CD14-positive monocyte (primary cell): ENCODE results near the gene ASTN2. TPM values are rescaled to one million over a fixed set of nuclear protein-coding genes. Genes with fewer than 3 reads are reported as not detected.
A peak's percentile ranks its signal among the peaks of the same experiment; 100 is the strongest.

Experiments used
- DNase-seq, 3 donors: peaks; one replicate each; pipeline ENCODE4 v3.0.0-alpha.2; 2011 to 2022
- H2AFZ ChIP-seq: 2 replicates; pipeline ENCODE4 v1.6.0; 2012; ENCODE audit warnings: mild to moderate bottlenecking, low read depth, low read length, inconsistent platforms; ENCODE audit not compliant: insufficient read depth, poor library complexity, severe bottlenecking
- H3K27ac ChIP-seq, 2 donors: 1 replicate in 1 of 2; 2 replicates in 1 of 2; pipeline ENCODE4 v1.5.1; 2012 to 2013; ENCODE audit warnings: low read length in 2 of 2, control low read depth in 1 of 2, inconsistent platforms in 1 of 2, low read depth in 1 of 2, mild to moderate bottlenecking in 1 of 2
- H3K27me3 ChIP-seq, 2 donors: one replicate each; pipeline versions ENCODE4 v1.6.0 to v1.6.1; 2011 to 2013; ENCODE audit warnings: low read length in 2 of 2; ENCODE audit not compliant: control insufficient read depth in 2 of 2, insufficient read depth in 2 of 2
- H3K36me3 ChIP-seq, 2 donors: replicated peaks in 1 of 2; 1 replicate in 1 of 2; 2 replicates in 1 of 2; pipeline versions ENCODE4 v1.5.1 to v1.6.1; 2012 to 2013; ENCODE audit warnings: low read length in 2 of 2, control low read depth in 1 of 2, inconsistent platforms in 1 of 2, mild to moderate bottlenecking in 1 of 2; ENCODE audit not compliant: insufficient read depth in 2 of 2, control insufficient read depth in 1 of 2
- H3K4me1 ChIP-seq, 2 donors: 1 replicate in 1 of 2; 2 replicates in 1 of 2; pipeline versions ENCODE4 v1.5.1 to v1.6.1; 2012 to 2013; ENCODE audit warnings: low read length in 2 of 2, control low read depth in 1 of 2, inconsistent platforms in 1 of 2, mild to moderate bottlenecking in 1 of 2, moderate library complexity in 1 of 2; ENCODE audit not compliant: insufficient read depth in 2 of 2, control insufficient read depth in 1 of 2
- H3K4me2 ChIP-seq: replicated peaks from 2 replicates; pipeline ENCODE3; 2012; ENCODE audit warnings: low read length, moderate library complexity, mild to moderate bottlenecking; ENCODE audit not compliant: poor library complexity, severe bottlenecking; ENCODE audit errors: extremely low read depth
- H3K4me3 ChIP-seq, 3 experiments: fragments of 200-600 bp in 1 of 3; sonication (generic) in 1 of 3; replicated peaks in 1 of 3; 1 replicate in 2 of 3; 2 replicates in 1 of 3; pipeline ENCODE4 v1.5.1; 2011 to 2013; ENCODE audit warnings: low read length in 3 of 3, mild to moderate bottlenecking in 3 of 3, control low read depth in 2 of 3, low read depth in 2 of 3, inconsistent platforms in 1 of 3, moderate library complexity in 1 of 3
- H3K79me2 ChIP-seq: 2 replicates; pipeline ENCODE4 v1.6.0; 2012; ENCODE audit warnings: mild to moderate bottlenecking, control low read depth, inconsistent platforms, low read length, moderate library complexity; ENCODE audit not compliant: insufficient read depth
- H3K9ac ChIP-seq: 2 replicates; pipeline ENCODE4 v1.6.0; 2017; ENCODE audit warnings: low read length, mild to moderate bottlenecking; ENCODE audit not compliant: insufficient read depth, poor library complexity, severe bottlenecking
- H3K9me3 ChIP-seq, 2 donors: replicated peaks in 1 of 2; 1 replicate in 1 of 2; 2 replicates in 1 of 2; pipeline versions ENCODE4 v1.5.1 to v1.6.1; 2012 to 2013; ENCODE audit warnings: low read length in 2 of 2, control low read depth in 1 of 2; ENCODE audit not compliant: control insufficient read depth in 1 of 2, insufficient read depth in 1 of 2
- H4K20me1 ChIP-seq: 2 replicates; pipeline ENCODE4 v1.6.0; 2012; ENCODE audit warnings: mild to moderate bottlenecking, low read length, control low read depth, moderate library complexity; ENCODE audit not compliant: insufficient read depth
- H3K27ac Mint-ChIP-seq, 7 donors: one replicate each; pipeline ENCODE4 v1.8.0; 2020; ENCODE audit warnings: mild to moderate bottlenecking in 7 of 7, mixed read lengths in 7 of 7, moderate library complexity in 6 of 7, inconsistent platforms in 2 of 7
- H3K27me3 Mint-ChIP-seq, 3 donors: one replicate each; pipeline ENCODE4 v1.8.0; 2021 to 2022; ENCODE audit warnings: low read depth in 3 of 3, mild to moderate bottlenecking in 3 of 3, mixed read lengths in 3 of 3, moderate library complexity in 3 of 3, inconsistent platforms in 1 of 3
- H3K36me3 Mint-ChIP-seq, 2 donors: one replicate each; pipeline ENCODE4 v1.8.0; 2020; ENCODE audit warnings: mixed read lengths in 2 of 2, inconsistent platforms in 1 of 2, mild to moderate bottlenecking in 1 of 2
- H3K4me1 Mint-ChIP-seq: one replicate; pipeline ENCODE4 v1.8.0; 2020; ENCODE audit warnings: mild to moderate bottlenecking, mixed read lengths
- H3K4me3 Mint-ChIP-seq, 2 donors: one replicate each; pipeline ENCODE4 v1.8.0; 2020; ENCODE audit warnings: mild to moderate bottlenecking in 2 of 2, mixed read lengths in 2 of 2, moderate library complexity in 1 of 2
- H3K9me3 Mint-ChIP-seq, 7 donors: one replicate each; pipeline ENCODE4 v1.8.0; 2020 to 2022; ENCODE audit warnings: mixed read lengths in 7 of 7, mild to moderate bottlenecking in 6 of 7, moderate library complexity in 6 of 7, inconsistent platforms in 2 of 7
- WGBS: methylation state at CpG from one replicate; pipeline ENCODE4 v1.1.5; 2013; ENCODE audit warnings: missing lambda C conversion rate; ENCODE audit not compliant: insufficient coverage; 5-methylcytosine and 5-hydroxymethylcytosine counted together
- intact Hi-C, 2 donors: fragments of 100-400 bp; cut with micrococcal nuclease; formaldehyde crosslinking; loops; one replicate each; pipeline versions ENCODE4 v1.15.0 to v1.15.1; 2023
- polyA plus RNA-seq, 3 donors: library from polyadenylated mRNA; depleted of rRNA in 1 of 3; unstranded in 2 of 3; stranded (reverse) in 1 of 3; fragments of 300-500 nt in 2 of 3; fragments of >200 nt in 1 of 3; fragmentation: Illumina TruSeq in 2 of 3; gene quantifications; 1 replicate in 2 of 3; 2 replicates in 1 of 3; pipeline ENCODE4 v1.2.3, GENCODE V29; 2012 to 2021
- TF ChIP-seq, protein P1 (sequence below): fragments of 200-600 bp; IDR thresholded peaks from one replicate; pipeline ENCODE4 v1.8.0; 2022; ENCODE audit warnings: antibody characterized with exemption, mild to moderate bottlenecking

The ASTN2 gene
- polyA plus RNA-seq, 3 donors = not detected

DNA sequence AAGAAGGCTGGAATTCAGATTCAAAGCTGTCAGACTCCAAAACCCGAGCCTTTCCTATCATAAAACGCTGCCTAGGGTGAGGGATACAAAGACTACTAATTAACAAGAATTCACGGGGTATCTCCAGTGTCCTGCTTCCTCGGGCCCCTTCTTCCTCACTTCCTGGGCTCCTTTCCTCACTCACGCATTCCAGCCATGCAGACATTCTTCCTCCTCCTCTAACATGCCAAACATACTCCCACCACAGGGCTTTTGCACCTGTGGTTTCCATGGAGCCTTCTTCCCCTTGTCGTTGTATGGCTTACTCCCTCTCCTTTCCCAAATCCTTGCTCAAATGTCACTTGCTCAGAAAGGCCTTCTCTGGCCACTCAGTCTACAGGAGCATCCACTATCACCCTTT lies 919.1 kb downstream of the ASTN2 start:
- Histone ChIP-seq H4K20me1 (no peaks in the 10 kb centered on the region), H3K27me3 (no peaks in the 10 kb centered on the region), H3K9me3 (no peaks in the 10 kb centered on the region), H3K4me3 (no peak overlapping the region), H3K9ac (no peak overlapping the region), H3K27ac (no peak overlapping the region), H3K4me1 (no peaks in the 10 kb centered on the region), H2AFZ (no peak overlapping the region), H3K4me2 (no peak overlapping the region), H3K36me3 (no peaks in the 10 kb centered on the region), H3K79me2 (no peaks in the 10 kb centered on the region)
- Mint-ChIP-seq H3K4me1 (no peaks in the 10 kb centered on the region), H3K4me3 (no peak overlapping the region), H3K36me3 (no peaks in the 10 kb centered on the region), H3K27ac (no peak overlapping the region), H3K9me3 (no peaks in the 10 kb centered on the region), H3K27me3 (peaks cover 4 to 9% (median 8%) of the 10 kb centered on the region in 3 donors)
- no peak for DNase-seq
- intact Hi-C loops = loop anchor here in 1 of 2 donors (10.0 kb wide), 1 partner anchor 79 kb away; no protein-coding TSS in a partner anchor
- TF ChIP-seq, protein P1, sequence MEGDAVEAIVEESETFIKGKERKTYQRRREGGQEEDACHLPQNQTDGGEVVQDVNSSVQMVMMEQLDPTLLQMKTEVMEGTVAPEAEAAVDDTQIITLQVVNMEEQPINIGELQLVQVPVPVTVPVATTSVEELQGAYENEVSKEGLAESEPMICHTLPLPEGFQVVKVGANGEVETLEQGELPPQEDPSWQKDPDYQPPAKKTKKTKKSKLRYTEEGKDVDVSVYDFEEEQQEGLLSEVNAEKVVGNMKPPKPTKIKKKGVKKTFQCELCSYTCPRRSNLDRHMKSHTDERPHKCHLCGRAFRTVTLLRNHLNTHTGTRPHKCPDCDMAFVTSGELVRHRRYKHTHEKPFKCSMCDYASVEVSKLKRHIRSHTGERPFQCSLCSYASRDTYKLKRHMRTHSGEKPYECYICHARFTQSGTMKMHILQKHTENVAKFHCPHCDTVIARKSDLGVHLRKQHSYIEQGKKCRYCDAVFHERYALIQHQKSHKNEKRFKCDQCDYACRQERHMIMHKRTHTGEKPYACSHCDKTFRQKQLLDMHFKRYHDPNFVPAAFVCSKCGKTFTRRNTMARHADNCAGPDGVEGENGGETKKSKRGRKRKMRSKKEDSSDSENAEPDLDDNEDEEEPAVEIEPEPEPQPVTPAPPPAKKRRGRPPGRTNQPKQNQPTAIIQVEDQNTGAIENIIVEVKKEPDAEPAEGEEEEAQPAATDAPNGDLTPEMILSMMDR = no peak
- WGBS = 77% methylated on average over 4 of the region's 6 CpGs

DNA sequence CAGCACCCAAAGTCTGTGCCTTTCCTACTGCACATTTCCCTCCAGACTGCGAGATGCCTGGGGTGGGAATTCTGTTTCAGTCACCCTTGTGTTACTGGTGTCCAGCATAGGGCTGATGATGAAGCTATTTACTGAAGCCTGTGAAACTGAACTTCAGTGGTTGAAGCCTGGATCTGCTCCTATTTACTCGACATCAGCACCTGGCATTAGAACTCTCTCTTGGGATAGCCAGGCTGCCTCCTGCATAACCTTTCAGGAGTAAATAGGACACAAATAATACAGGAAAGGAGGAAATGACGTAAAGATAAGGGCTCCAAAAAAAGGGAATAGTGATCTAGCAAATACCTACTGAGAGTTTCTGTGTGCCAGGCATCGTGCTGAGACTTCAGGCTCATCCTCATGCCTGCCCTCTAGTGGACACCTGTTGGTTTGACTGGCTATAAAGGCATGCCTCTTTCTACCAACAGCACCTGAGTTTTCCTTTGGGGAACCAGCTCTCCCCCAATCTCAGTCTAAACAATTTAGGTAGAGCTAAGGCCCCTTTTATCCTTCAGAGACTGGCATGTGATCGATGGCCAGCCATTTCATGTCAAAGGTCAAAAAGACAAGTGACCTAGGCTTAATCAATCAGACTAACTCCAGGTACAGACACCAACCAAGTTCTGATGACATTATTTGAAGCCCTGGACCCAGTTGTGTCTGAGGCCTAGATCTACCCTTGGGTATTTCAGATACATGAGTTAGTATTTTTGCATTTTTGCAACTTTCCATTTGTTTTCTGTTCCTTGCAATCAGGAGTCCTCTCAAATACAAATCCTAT lies 919.8 kb downstream of the ASTN2 start:
- Histone ChIP-seq H3K4me2 (no peak overlapping the region), H4K20me1 (no peaks in the 10 kb centered on the region), H3K9ac (no peak overlapping the region), H3K4me1 (no peaks in the 10 kb centered on the region), H3K27ac (no peak overlapping the region), H3K79me2 (no peaks in the 10 kb centered on the region), H3K36me3 (no peaks in the 10 kb centered on the region), H2AFZ (no peak overlapping the region), H3K4me3 (no peak overlapping the region), H3K27me3 (no peaks in the 10 kb centered on the region), H3K9me3 (no peaks in the 10 kb centered on the region)
- Mint-ChIP-seq H3K36me3 (no peaks in the 10 kb centered on the region), H3K27me3 (peaks cover 4 to 9% (median 8%) of the 10 kb centered on the region in 3 donors), H3K4me1 (no peaks in the 10 kb centered on the region), H3K4me3 (no peak overlapping the region), H3K27ac (no peak overlapping the region), H3K9me3 (peaks cover 0 to 2% (median 0%) of the 10 kb centered on the region in 7 donors)
- TF ChIP-seq, protein P1 = peak; percentile 84
- 57% methylated on average over 1 of the region's 5 CpGs for WGBS
- peak in 2 of 3 donors; percentile 4 to 24 for DNase-seq
- intact Hi-C loops = loop anchor here in 1 of 2 donors (10.0 kb wide), 1 partner anchor 80 kb away; no protein-coding TSS in a partner anchor
